HepG2 (cell line): ENCODE data around the gene SAE1. TPM values are rescaled to one million over a fixed set of nuclear protein-coding genes. Genes with fewer than 3 reads are reported as not detected.
A peak's percentile ranks its signal among the peaks of the same experiment; 100 is the strongest.

Experiments used
- FOXP1 ChIP-seq, 2 experiments: fragments of 450-650 bp in 1 of 2; IDR thresholded peaks; 2 replicates each; pipeline ENCODE4 v1.6.1; 2017 to 2018; ENCODE audit warnings: antibody characterized with exemption in 1 of 2
- HMG20A ChIP-seq: IDR thresholded peaks from 2 replicates; pipeline ENCODE4 v1.6.1; 2016; ENCODE audit warnings: borderline replicate concordance
- MAFF ChIP-seq: IDR thresholded peaks from 2 replicates; pipeline ENCODE4 v1.6.1; 2011; ENCODE audit warnings: low read depth, low read length, improper control_type of control experiment
- POGZ ChIP-seq: sonication (generic); formaldehyde crosslinking; IDR thresholded peaks from 2 replicates; pipeline ENCODE4 v1.4.0; 2020; ENCODE audit warnings: mild to moderate bottlenecking, missing genetic modification reagents
- RXRA ChIP-seq: sonication (generic); formaldehyde crosslinking; IDR thresholded peaks from 2 replicates; pipeline ENCODE4 v1.5.1; 2020; ENCODE audit warnings: missing genetic modification reagents
- SOX6 ChIP-seq, 2 experiments: fragments of 450-650 bp in 1 of 2; sonication (generic) in 1 of 2; formaldehyde crosslinking in 1 of 2; IDR thresholded peaks; 2 replicates each; pipeline versions ENCODE4 v1.4.0 to v1.6.1; 2017 to 2020; ENCODE audit warnings: antibody characterized with exemption in 1 of 2, mild to moderate bottlenecking in 1 of 2, missing genetic modification reagents in 1 of 2
- ZNF225 ChIP-seq: sonication (generic); formaldehyde crosslinking; IDR thresholded peaks from 2 replicates; pipeline ENCODE4 v1.4.0; 2020; ENCODE audit warnings: mild to moderate bottlenecking, missing genetic modification reagents
- ZNF317 ChIP-seq: sonication (generic); formaldehyde crosslinking; IDR thresholded peaks from 2 replicates; pipeline ENCODE4 v1.5.0; 2020; ENCODE audit warnings: mild to moderate bottlenecking, missing genetic modification reagents
- ZNF552 ChIP-seq: sonication (generic); formaldehyde crosslinking; IDR thresholded peaks from 2 replicates; pipeline ENCODE4 v1.9.0; 2022; ENCODE audit warnings: missing genetic modification reagents, mild to moderate bottlenecking, borderline replicate concordance
- ZNF678 ChIP-seq: sonication (generic); formaldehyde crosslinking; IDR thresholded peaks from 2 replicates; pipeline ENCODE4 v1.4.0; 2020; ENCODE audit warnings: mild to moderate bottlenecking, missing genetic modification reagents
- ZNF746 ChIP-seq: sonication (generic); formaldehyde crosslinking; IDR thresholded peaks from 2 replicates; pipeline ENCODE4 v1.8.0; 2022; ENCODE audit warnings: mild to moderate bottlenecking, missing genetic modification reagents
- polyA plus RNA-seq, 8 experiments: library from polyadenylated mRNA; depleted of rRNA in 3 of 8; stranded (reverse) in 7 of 8; unstranded in 1 of 8; fragments of >200 nt; fragmentation: Illumina TruSeq in 4 of 8; extraction: Trizol in 4 of 8; gene quantifications; 2 replicates each; pipeline versions ENCODE4 v1.2.1 to v1.2.3, GENCODE V29; 2011 to 2016; ENCODE audit warnings: low read depth in 4 of 8, missing spikeins in 1 of 8, mixed read lengths in 1 of 8; ENCODE audit not compliant: insufficient read depth in 1 of 8
- total RNA-seq, 5 experiments: library from RNA; depleted of rRNA; stranded (reverse); fragments of >200 nt; fragmentation: Illumina TruSeq; extraction: Trizol; gene quantifications; 2 replicates each; pipeline ENCODE4 v1.2.3, GENCODE V29; 2016; ENCODE audit warnings: low read depth in 1 of 5
- TF ChIP-seq, protein P1 (sequence below): sonication (generic); formaldehyde crosslinking; IDR thresholded peaks from 2 replicates; pipeline ENCODE4 v1.9.0; 2021; ENCODE audit warnings: missing genetic modification reagents, borderline replicate concordance
- TF ChIP-seq, protein P2 (sequence below): sonication (generic); formaldehyde crosslinking; IDR thresholded peaks from 2 replicates; pipeline ENCODE4 v1.5.1; 2020; ENCODE audit warnings: mild to moderate bottlenecking, missing genetic modification reagents, moderate library complexity
- TF ChIP-seq, protein P3 (sequence below): sonication (generic); formaldehyde crosslinking; IDR thresholded peaks from 2 replicates; pipeline ENCODE4 v1.8.1; 2023; ENCODE audit warnings: mild to moderate bottlenecking, moderate library complexity, missing genetic modification reagents
- TF ChIP-seq, protein P4 (sequence below): fragments of 450-650 bp; IDR thresholded peaks from 2 replicates; pipeline ENCODE4 v1.6.1; 2017

The SAE1 gene
- total and polyA plus RNA-seq, 2 of the 13 experiments (the other 11 are each of a cell fraction or from before 2014, with no cell fraction given): 87.6 to 197 TPM

DNA sequence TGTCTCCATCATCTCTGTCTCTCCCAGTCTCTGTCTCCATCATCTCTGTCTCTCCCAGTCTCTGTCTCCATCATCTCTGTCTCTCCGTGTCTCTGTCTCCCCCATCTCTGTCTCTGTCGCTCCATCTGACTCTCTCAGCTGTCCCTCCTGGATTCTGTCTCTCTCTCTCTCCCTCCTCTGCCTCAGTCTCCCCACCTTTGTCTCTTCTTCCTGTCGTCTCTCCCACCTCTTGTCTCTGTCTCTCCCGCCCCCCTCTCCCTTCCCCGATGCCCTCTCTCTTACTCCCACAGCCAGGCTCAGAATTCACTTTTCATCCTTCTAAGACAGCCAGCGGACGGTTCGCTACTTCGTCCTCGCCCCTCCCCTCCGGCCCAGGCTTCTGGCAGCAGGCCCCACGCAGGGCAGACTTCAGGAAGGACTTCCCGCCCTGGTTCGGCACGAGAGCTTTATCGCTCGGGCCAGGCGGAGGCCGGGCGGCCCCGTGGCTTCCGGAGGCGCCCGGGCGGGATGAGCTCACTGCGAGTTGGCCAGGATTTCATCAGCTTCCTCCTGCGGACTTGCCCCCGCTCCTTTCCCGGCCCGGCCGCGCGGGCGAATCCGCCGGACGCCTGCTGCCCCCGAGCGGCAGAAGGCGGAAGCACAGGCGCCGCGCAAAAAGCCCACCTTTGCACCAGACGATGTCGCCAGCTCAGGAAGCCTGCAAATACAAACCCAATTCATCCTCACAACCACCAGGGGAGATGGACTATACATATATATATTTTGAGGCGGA is 113.3 kb downstream of the SAE1 start (continued):
- TF ChIP-seq, protein P1, sequence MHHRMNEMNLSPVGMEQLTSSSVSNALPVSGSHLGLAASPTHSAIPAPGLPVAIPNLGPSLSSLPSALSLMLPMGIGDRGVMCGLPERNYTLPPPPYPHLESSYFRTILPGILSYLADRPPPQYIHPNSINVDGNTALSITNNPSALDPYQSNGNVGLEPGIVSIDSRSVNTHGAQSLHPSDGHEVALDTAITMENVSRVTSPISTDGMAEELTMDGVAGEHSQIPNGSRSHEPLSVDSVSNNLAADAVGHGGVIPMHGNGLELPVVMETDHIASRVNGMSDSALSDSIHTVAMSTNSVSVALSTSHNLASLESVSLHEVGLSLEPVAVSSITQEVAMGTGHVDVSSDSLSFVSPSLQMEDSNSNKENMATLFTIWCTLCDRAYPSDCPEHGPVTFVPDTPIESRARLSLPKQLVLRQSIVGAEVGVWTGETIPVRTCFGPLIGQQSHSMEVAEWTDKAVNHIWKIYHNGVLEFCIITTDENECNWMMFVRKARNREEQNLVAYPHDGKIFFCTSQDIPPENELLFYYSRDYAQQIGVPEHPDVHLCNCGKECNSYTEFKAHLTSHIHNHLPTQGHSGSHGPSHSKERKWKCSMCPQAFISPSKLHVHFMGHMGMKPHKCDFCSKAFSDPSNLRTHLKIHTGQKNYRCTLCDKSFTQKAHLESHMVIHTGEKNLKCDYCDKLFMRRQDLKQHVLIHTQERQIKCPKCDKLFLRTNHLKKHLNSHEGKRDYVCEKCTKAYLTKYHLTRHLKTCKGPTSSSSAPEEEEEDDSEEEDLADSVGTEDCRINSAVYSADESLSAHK (CRISPR knock-in tag): no peak
- TF ChIP-seq ZNF317 (CRISPR knock-in tag) (peak; percentile 92), HMG20A (CRISPR knock-in tag) (no peak), ZNF552 (CRISPR knock-in tag) (no peak), FOXP1 (IDR thresholded peaks at IDR 0.05) (no peak), FOXP1 (CRISPR knock-in tag; IDR thresholded peaks at IDR 0.05) (no peak), ZNF225 (CRISPR knock-in tag) (peak; percentile 80), ZNF678 (CRISPR knock-in tag) (no peak), ZNF746 (CRISPR knock-in tag) (peak; percentile 94), POGZ (CRISPR knock-in tag) (peak; percentile 91), SOX6 (IDR thresholded peaks at IDR 0.05) (no peak), SOX6 (CRISPR knock-in tag; IDR thresholded peaks at IDR 0.05) (peak; percentile 91), MAFF (no peak), RXRA (CRISPR knock-in tag) (peak; percentile 50)
- TF ChIP-seq, protein P2, sequence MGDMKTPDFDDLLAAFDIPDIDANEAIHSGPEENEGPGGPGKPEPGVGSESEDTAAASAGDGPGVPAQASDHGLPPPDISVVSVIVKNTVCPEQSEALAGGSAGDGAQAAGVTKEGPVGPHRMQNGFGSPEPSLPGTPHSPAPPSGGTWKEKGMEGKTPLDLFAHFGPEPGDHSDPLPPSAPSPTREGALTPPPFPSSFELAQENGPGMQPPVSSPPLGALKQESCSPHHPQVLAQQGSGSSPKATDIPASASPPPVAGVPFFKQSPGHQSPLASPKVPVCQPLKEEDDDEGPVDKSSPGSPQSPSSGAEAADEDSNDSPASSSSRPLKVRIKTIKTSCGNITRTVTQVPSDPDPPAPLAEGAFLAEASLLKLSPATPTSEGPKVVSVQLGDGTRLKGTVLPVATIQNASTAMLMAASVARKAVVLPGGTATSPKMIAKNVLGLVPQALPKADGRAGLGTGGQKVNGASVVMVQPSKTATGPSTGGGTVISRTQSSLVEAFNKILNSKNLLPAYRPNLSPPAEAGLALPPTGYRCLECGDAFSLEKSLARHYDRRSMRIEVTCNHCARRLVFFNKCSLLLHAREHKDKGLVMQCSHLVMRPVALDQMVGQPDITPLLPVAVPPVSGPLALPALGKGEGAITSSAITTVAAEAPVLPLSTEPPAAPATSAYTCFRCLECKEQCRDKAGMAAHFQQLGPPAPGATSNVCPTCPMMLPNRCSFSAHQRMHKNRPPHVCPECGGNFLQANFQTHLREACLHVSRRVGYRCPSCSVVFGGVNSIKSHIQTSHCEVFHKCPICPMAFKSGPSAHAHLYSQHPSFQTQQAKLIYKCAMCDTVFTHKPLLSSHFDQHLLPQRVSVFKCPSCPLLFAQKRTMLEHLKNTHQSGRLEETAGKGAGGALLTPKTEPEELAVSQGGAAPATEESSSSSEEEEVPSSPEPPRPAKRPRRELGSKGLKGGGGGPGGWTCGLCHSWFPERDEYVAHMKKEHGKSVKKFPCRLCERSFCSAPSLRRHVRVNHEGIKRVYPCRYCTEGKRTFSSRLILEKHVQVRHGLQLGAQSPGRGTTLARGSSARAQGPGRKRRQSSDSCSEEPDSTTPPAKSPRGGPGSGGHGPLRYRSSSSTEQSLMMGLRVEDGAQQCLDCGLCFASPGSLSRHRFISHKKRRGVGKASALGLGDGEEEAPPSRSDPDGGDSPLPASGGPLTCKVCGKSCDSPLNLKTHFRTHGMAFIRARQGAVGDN (CRISPR knock-in tag): peak; percentile 99
- TF ChIP-seq, protein P3, sequence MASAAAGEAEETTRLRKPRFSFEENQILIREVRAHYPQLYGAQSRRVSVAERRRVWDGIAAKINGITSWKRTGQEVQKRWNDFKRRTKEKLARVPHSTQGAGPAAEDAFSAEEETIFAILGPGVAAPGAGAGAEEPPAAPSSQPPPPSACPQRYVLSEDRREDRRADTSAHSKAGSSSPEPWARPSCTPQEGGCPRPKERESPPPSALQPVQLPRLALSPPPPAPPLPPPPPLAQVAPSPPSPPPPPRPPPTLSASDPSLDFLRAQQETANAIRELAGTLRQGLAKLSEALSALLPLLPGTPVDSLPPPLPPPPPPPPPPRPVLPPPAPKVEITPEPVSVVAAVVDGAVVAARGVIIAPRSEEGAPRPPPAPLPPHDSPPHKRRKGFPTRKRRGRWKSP (CRISPR knock-in tag): peak; percentile 97
- TF ChIP-seq, protein P4, sequence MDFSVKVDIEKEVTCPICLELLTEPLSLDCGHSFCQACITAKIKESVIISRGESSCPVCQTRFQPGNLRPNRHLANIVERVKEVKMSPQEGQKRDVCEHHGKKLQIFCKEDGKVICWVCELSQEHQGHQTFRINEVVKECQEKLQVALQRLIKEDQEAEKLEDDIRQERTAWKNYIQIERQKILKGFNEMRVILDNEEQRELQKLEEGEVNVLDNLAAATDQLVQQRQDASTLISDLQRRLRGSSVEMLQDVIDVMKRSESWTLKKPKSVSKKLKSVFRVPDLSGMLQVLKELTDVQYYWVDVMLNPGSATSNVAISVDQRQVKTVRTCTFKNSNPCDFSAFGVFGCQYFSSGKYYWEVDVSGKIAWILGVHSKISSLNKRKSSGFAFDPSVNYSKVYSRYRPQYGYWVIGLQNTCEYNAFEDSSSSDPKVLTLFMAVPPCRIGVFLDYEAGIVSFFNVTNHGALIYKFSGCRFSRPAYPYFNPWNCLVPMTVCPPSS: no peak
